HK-2 (cell line): ENCODE results near the gene FOXL1.

Experiments used
- DNase-seq: peaks from one replicate; pipeline ENCODE4 v3.0.0-alpha.2; 2018; ENCODE audit not compliant: unreplicated experiment

The FOXL1 gene

GRCh38 chr16:86568677-86569623, 9.4 kb upstream of the FOXL1 start:
- no peak for DNase-seq

DNA sequence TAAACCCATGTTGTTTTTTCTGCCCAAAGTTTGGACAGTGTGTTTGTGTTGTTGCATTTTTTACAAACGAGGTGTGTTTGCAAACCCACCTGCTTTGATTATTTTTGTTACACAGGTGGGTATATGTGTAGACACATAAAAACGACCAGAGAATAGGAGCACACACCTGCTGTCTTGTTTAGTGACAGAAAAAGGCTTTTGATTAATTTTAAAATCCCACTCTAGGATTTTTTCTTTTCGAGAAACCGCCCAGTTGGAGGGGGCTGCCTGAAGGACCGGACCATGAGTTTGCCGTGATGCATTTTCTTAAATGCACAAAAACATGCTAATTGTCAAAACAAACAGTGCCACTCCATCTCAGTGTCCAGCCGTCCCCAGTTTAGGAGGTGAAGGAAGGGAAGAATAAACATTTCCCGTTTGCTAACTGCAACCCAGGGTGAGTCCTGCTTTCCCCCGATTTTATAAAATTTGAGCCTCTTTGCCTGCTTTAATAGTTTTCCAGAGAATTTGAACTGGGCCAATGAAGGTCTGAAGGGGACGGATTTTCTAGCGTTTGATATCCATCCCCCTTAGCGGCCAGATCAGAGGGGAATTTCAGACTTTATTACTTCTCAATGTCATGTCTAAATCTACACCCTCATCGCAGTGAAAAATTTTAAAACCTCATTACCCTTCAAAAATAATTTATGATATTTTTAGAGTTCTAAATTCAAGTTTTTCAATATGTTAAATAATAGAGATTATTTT, 8.5 kb upstream of the FOXL1 start:
- no peak for DNase-seq

DNA sequence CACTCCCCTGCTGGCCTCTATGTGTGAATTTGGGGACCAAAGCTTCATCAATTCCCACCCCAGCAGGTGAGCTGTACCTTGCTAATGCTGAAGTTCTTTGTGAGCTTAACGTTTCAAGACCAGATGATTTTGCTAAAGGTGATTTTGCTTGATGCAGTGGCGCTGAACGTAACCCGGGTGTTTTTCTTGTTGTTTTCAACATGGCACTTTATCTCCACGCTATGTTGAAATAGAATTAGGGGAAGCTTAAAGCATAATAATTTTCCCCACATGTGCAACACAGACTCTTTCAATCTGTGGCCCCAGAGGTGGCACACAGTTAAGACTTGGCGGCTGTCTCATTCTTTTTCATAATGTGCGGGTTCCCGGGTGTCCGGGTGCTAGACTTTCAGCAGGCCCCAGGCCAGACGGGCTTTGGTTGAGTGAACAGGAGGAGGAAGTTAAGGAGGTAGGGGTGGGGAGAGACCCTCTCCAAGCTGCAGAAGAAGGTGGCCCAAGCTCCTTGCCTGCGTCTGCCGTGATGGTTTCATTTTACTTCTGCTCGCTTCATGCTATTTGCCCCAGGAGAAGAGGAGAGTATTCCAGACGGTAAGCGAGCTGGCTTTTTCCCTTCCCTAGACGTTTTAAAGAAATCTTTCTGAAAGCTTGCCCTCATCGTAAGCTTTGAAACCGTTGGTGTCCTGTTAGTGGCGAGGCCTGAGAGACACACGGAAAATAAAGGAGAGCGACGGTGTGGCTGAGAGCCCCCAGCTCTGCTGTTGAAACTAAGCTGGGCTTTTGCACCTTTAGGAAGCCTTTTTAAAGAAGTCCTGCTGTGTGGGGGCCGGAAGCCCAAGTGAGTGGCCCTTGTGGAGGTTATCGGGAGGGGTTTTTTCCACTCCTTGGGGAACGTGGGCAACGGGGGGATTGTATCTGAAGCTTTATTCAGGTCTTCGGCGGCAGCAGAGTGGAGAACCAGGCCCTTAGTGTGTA, 7.5 kb upstream of the FOXL1 start:
- DNase-seq, result no peak

GRCh38 chr16:86571530-86571915, 6.8 kb upstream of the FOXL1 start:
- no peak for DNase-seq

GRCh38 chr16:86572041-86572521, 6.3 kb upstream of the FOXL1 start:
- DNase-seq, result no peak

DNA sequence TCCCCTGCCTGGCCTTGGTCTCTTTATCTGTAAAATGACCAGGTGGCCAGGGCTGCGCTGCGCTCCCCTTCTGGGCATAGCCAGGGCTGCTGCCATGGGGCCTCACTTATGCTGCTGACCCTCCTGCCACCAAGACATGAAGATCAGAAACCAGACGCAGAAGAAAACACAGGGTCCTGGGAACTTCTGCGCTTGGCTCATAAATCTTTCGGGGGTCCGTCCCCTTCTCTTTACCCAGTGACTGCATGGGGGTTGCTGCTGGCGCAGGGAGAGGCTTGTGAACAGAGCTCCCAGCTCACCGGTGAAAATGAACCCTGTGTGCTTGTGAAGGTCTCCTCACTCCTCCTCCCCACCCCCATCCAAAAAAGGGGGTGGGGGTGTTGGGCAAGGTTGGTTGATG, 5.7 kb upstream of the FOXL1 start:
- no peak for DNase-seq

DNA sequence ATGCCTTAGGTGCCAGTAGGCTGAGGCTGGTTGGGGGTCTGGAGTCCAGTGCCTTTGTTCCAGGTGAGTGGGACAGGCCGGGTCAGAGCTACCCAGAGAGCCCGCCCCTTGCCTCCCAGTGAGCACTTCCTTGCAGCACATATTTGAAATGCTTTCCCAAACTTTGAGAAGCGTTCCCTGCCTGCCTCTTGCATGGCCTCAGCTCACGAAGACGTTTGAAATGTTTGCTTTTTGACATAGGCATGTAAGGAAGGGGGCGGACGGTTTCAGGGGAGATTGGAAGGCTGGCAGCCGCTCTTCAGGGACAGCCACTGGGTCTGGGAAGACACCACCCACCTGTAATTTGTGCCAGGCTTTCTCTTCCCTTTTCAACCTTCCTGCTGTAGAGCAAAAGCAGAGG, 5.1 kb upstream of the FOXL1 start:
- DNase-seq, result no peak

DNA sequence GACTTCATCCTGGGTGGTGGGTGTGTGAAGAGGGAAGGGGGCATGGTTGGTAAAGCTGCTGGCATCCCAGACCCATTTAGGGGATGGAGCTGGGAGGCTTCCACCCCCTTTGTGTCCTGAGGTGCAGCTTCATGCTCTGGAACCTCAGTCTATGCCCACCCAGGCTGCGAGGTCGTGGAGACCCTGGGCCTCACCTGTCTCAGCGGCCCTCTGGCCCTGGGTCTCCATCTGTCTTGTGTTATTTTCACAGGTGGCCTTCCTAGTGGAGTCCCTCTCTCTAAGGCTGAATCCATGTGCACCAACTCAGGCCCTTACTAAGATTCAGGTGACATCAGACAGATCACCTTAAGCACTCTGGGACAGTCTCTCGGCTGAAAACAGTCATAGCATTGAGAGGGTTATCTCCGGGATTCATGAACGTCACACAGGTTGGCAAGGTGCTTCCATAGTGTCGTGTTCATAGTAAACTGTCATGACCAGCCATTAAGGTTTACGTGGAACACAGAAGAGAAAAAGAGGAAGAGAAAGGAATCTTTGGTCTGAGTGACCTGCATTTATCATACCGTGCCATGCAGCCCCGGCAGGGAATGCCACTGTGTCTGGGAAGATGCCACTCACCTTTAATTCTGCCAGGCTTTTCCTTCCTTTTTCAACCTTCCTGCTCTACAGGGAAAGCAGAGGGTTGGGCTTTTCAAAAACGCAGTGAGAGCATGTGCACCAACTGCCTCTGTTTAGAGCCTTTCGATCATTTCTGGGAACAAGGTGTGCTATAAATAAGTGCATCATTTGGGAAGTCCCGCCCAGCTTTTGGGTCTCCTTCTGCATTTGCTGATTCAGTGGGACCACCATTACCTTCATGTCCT, 4.5 kb upstream of the FOXL1 start:
- no peak for DNase-seq

DNA sequence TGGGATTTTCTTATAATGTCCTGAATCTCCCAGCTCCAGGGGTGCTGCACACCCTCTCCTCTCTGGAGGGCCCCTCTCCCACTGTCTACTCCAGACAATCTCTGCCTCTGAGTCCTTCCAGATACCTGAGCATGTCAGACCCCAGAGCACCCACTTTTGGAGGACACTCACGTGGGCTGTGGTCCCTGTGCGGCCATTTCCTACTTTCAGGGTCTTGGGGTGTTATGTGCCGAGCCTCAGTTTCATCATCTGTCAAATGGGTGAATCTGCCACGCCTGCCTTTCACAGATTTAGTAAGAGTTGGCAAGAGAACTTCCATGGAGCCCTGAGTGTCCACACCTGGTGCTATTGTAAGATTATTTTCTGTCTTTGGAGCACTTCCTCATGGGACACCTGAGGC, 3.7 kb upstream of the FOXL1 start:
- no peak for DNase-seq

GRCh38 chr16:86575095-86575685, 3.2 kb upstream of the FOXL1 start:
- DNase-seq, result no peak

DNA sequence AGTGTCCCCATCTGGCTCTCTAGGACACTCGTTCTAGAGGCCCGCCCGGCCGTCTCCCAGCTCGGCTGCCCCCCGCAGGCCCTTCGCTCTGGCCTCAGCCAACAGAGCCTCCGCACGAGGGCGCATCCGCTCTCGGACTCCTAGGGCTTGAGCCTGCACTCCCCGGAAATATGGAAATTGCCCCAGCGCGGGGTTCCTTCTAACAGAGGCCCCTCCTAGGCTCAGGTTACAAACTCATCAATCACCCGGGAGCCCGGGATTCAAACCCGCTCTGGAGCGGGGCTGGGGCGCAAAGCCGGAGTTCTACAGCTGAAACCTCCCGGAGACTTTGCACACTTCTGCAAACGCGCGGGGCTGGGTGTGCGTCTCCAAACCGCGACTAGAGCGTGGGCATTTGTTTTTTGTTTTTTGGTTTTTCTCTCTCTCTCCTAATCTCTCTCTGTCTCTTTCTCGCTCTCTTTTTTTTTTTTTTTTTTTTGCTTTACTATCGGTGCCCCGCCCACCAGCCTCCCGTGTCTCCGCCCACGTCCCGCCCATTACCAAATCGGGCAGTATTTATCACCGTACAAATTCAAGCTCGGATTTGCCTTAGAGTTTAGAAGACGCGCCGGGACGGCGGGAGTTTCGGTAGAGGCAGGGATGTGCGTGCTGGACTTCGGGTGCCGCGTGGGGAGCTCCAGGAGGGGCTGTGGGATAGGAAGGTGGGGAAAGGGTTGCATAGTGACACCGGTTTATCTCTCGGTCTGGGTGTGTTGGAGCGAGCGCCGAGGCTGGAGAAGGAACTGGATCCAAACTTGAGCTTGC, 2.4 kb upstream of the FOXL1 start:
- DNase-seq, result peak; percentile 93

DNA sequence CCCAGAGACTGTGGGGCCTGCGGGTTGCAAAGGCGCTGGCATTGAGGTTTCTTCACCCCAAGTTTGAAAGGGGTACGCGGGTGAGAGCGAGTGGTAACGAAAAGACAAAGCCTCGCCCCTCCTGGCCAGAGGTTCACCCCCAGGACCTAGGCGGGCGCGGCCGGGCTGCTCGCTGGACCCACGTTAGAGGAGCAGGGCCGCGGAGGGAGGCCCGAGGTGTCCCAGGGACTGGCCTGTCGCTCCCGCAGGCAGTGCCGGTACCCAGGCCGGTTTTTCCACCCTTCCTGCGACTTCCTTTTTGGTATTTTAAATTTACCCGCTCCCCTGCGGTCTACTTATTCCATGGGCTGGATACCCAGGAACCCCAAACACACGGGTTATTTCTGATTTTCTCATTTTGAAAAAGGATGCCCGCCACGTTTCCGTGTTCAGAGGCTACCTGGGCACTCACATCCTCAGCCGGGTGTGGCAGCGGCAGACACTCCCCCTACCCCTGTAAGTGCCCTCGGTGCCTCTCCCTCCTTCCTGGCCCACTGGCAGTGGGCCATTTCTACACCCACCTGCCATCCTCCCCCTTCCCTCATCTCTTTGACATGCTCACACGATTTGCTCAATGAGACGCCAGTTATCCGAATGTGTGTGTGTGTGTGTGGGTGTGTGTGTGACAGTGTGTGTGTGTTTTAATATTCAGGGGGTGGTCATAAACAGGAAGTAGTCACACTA, 1.6 kb upstream of the FOXL1 start:
- peak; percentile 29 for DNase-seq

DNA sequence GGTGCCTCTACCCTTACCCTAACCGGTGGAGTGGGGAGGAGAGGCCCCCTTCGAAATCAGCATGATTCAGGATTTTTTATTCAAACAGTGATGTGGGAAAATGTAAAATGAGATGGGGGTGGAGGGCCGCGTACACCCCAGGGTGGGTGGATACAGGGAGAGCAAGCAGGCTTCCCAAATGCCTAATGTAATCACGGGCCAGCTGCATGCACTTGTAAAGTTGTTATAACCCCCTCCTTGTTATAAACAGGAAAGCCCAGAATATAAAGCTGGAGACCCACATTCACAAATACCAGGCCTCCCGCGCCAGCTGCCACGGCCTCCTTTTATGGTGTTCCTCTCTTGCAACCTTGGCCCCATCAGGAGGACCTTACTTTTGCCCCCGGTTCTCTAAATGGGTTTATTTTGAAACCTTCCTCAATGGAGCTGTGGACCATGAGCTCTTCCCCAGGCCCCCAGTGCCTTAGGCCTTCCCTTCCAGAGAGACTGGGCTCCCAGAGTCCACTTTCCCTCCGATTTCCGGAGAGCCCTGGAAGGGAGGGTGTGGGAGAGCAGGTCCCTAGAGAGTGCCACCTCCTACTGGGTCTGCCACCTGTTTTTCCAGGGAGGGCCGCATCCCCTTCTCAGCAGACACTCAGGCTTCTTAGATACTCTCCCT, 906 bp upstream of the FOXL1 start:
- DNase-seq, result no peak

DNA sequence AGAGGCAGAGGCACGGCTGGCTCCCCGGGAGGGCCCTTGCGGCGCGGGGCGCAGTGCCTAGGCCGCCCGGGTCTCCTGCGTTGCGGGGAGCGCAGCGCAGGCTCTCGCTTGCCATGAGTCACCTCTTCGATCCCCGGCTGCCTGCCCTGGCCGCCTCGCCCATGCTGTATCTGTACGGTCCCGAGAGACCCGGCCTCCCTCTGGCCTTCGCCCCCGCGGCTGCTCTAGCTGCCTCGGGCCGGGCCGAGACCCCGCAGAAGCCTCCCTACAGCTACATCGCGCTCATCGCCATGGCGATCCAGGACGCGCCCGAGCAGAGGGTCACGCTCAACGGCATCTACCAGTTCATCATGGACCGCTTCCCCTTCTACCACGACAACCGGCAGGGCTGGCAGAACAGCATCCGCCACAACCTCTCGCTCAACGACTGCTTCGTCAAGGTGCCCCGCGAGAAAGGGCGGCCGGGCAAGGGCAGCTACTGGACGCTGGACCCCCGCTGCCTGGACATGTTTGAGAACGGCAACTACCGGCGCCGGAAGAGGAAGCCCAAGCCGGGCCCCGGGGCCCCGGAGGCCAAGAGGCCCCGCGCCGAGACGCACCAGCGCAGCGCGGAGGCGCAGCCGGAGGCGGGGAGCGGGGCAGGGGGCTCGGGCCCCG, 390 bp downstream of the FOXL1 start:
- DNase-seq, result no peak

GRCh38 chr16:86579268-86580062, 1.1 kb downstream of the FOXL1 start:
- DNase-seq, result no peak

- DNase-seq, result no peak
Observed at GRCh38 chr16:86580063-86580790, 1.9 kb downstream of the FOXL1 start.
